Activated CD8-positive, alpha-beta memory T cell treated with anti-CD3 and anti-CD28 coated beads for 36 hours (primary cell): ENCODE measurements around the gene NAP1L5. TPM values are rescaled to one million over a fixed set of nuclear protein-coding genes. Genes with fewer than 3 reads are reported as not detected.

Source experiments
- CTCF ChIA-PET: fragments of 350-600 bp; sonication (Branson Sonifier 250); formaldehyde crosslinking; loops from one replicate; lab custom pipeline; 2021; ENCODE audit warnings: antibody characterized with exemption; lab: Charles Lee
- POLR2A ChIA-PET: fragments of 350-600 bp; sonication (Branson Sonifier 250); formaldehyde crosslinking; loops from one replicate; lab custom pipeline; 2021; ENCODE audit warnings: antibody characterized with exemption; lab: Charles Lee
- total RNA-seq, 2 experiments: library from RNA; stranded (reverse); gene quantifications; one replicate each; pipeline ENCODE4 v1.2.3, GENCODE V29; 2021

The NAP1L5 gene
- total RNA-seq, 2 experiments from 2014 or later, result 4.9 to 6.0 TPM

DNA sequence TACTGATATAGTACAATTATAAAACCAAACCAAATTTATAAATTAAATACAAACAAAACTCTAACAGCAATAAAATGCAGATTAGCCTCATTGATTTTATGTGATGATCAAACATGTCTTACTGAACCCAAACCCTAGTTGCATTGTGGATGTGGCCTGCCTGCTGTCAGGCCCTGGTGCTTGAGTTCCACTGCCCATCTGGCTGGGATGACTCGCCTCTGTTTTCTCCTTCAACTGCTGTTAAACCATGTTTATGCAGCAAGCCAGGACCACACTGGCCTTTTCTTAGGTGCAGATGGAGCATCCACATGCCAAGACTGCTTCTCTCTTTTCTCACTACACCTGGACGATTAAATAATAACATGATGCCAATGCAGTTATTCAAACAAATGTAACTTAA lies 22.6 kb downstream of the NAP1L5 start:
- CTCF ChIA-PET, result interaction anchor here (1.1 kb wide), 1 partner anchor 135 kb away, joined by 3 read pairs; no protein-coding TSS in a partner anchor
- POLR2A ChIA-PET, result no interaction called here

DNA sequence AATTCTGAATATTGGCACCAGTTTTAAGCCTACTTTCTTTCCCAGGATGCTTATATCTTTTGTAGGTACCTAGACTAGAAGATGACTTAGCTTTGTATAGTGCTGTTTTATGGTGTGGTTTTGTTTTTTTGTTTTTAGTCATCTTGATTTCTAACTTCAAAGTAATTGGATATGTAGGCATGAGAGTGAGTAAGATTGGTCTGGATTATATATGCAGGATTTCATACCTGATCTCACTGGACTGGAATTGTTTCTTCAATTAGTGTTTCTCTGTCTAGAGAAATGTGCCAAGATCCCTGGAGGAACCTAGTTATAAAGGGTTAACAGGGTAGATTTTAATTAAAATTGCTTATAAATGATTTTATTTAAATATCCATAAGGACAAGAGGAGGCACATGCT lies 23.1 kb downstream of the NAP1L5 start:
- CTCF ChIA-PET, result interaction anchor here (1.0 kb wide), 1 partner anchor 11 kb away, joined by 3 read pairs; no protein-coding TSS in a partner anchor
- POLR2A ChIA-PET, result no interaction called here

DNA sequence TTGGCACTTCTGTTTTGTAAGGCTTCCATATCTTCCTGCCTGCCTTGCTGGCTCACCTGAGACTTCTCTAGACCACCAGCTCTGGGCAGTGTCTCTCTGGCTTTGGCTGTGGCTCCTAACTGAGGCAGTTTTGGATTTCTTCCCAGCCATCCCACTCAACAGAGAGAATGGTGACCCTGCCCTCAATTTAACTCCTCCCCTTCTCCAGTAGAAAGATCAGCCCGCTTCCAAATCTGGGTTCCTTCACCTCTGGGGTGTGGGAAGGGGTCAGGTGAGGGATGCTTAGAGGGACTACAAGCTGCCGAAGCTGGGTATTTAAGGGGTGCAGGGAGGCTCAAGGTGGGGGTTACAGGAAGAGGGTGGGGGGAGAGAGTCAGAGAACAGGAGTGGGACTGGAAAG lies 23.7 kb downstream of the NAP1L5 start:
- CTCF ChIA-PET, result interaction anchor here (1.0 to 1.9 kb wide), 3 partner anchors 11 to 31 kb away, joined by 3 to 4 read pairs (median 3); no protein-coding TSS in a partner anchor
- POLR2A ChIA-PET, result no interaction called here

DNA sequence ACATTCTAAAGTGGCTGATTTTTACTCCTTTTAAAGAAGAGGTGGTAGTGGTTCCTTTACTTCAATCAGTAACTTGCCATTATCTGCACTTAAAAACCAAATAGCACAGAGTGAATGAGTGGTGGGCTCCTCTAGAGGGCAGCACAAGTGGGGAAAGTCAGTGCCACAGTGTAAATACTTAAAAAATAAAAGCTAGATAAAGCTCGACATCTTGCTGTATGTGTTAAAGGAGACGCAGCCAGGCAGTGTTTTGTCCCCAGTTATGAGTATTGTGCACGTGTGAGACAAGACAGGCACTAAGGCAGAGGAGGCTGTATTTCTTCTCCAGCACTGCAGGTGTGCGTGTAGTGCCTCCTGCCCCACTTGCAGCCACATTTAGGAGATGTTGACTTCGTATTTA lies 24.6 kb downstream of the NAP1L5 start:
- ChIA-PET POLR2A (no interaction called here), CTCF (interaction anchor here (0.5 to 1.9 kb wide), 5 partner anchors 10 to 198 kb away, joined by 3 to 4 read pairs (median 3); no protein-coding TSS in a partner anchor)

DNA sequence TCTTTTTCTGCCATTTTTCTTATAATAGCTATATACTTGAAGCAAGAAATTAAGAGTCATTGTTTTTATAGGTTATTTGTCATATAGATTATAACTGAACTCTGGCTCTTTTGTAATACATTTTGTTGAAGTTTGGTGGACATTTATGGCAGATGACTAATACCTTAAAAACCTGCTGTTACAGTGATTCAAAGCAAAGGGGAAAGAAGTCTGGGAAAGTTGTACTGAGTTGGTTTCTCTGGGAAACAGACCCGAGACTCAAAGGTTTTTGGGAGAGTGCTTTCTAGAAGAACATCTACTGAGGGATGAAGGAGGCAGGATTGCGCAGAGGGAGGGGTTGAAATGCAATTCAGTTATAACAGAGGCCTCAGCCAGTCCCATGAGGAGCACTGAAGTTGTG lies 35.9 kb downstream of the NAP1L5 start:
- CTCF ChIA-PET, result no interaction called here
- POLR2A ChIA-PET, result no interaction called here

DNA sequence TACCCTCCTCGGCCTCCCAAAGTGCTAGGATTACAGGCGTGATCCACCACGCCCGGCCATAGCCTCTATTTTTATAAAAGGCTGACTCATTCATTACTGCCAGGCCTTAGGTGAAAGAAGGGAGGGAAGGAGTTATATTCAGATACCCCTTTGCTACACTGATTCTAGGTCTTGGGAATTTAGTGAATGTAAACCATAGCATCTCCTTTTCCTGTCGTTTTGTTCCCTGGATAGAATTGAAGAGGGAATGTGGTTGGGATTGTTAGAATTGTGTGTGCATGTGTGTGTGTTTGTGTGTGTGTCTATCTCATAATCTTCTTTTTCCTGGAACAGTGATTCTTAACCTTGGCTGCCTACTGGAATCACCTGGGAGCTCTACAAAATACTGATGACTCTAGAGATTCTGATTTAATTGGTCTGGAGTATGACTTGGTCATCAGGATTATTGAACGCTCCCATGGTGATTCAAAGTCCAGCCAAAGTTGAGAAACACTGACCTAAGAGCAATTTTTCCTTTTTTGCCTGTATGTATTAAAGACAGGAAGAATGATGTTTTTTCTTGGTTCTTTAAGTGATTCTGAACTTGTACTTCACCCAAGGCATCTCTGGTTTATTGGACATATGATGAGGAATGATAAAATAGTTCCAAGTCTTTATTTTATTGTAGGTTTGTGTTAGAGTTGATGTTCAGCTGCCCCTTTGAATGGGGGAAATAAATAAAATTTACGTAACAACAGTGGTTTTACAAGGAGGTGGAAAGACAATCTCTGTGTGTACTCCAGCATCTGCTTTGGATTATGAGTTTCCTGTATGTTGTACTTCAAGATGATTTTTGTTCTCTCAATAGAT lies 37.0 kb downstream of the NAP1L5 start:
- ChIA-PET POLR2A (no interaction called here), CTCF (no interaction called here)

DNA sequence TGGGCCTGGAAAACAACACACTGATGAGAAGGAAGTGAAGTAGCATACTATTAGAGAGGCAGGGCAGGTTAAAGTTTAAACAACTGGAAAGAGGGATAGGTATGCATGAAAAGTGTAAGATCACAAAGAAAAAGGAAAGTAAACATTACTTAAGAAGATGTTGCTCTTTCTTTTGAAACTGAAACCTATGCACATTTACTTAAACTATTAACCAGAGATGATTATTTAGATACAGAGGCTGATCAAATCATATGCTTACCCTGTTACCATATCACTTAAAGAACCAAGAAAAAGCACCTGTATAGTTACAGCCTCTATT lies 37.8 kb downstream of the NAP1L5 start:
- ChIA-PET CTCF (interaction anchor here (1.1 to 1.4 kb wide), 3 partner anchors 102 to 134 kb away, joined by 3 to 6 read pairs (median 4); no protein-coding TSS in a partner anchor), POLR2A (no interaction called here)

DNA sequence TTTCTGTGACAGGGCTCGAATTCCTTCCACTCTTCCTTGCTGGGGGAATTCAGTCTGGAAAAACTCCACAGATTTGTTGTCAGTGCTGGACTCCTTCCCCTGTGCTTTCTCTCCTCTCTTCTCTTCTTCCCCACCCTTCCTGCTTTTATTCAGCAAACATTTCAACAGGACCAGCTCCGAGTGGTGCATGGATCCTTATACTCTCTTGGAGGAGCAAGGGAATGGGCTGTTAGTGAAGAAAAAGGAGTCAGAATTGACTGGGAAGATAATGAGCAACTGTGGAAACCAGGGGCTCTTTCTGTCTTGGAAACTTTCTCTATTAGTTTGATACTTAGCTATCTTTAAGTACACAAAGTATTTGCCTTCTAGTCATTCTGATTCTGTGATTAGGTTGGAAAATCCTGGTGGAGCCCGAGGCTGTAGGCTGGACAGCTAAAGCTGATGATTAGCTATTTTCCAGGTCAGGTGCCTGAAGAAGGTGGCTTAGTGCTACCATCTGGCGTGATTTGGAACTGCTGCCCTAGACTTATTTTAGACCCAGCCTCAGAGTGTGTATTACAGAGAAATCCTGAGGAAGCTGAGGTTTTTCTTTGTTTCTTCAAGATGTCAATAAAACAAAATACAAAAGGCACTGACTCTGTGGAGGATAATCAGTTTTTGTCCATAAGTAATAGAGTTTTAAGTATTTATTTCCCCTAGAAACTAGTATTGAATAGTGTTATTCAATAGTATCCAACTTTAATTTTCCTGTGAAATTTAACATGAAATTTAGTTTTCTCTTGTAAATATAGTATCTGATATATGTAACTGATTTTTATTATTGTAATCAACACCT lies 38.4 kb downstream of the NAP1L5 start:
- ChIA-PET CTCF (interaction anchor here (0.9 to 1.4 kb wide), 4 partner anchors 10 to 134 kb away, joined by 3 to 6 read pairs (median 4); no protein-coding TSS in a partner anchor), POLR2A (no interaction called here)

DNA sequence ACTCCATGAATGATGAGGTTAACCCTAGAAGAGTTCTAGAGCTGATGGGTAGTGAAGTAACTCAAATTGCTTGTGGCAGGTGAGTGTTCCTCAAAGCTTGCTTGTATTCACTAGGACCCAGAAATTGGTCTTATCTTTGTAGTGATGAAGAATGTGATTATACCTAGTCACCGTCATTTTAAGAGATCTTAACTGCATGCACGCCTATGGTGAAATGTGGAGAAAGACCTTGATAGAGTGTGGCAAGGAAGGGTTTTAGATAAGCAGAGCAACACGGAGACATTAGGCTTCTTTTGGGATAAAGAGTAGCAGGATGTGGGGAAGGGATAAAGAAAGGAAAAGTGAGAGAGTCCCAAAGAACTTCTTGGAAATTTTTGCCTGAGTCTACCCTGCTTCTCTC lies 42.4 kb downstream of the NAP1L5 start:
- POLR2A ChIA-PET, result no interaction called here

DNA sequence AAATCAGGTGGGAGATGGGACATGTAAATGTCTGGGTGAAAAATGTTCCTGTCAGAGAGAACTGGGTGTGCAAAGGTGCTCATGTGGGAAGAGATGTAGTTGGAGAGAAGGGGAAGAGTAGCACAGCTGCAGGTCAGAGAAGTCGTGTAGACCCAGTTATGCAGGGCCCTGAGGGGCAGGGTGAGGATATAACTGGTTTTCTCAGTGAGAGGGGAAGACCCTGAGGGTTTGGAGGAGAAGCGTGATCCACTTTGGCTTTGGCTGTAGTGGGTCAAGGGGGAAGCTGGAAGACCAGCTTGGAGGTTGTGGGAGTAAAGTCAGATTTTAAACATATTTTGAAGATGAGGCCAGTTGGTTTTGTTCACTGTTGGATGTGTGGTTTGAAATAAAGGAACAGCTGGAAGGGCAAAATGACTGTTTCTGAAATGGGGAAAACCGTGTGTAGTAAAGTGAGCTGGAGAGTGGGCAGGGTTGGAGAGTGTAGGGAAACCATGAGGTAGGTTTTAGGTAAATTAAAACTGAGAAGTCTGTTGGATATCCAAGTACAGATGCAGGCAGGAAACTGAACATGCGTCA lies 44.2 kb downstream of the NAP1L5 start:
- ChIA-PET CTCF (interaction anchor here (1.1 kb wide), 1 partner anchor 114 kb away, joined by 4 read pairs; no protein-coding TSS in a partner anchor), POLR2A (no interaction called here)

More for the DNA sequence above, 42.4 kb downstream of the NAP1L5 start:
- CTCF ChIA-PET, result no interaction called here

DNA sequence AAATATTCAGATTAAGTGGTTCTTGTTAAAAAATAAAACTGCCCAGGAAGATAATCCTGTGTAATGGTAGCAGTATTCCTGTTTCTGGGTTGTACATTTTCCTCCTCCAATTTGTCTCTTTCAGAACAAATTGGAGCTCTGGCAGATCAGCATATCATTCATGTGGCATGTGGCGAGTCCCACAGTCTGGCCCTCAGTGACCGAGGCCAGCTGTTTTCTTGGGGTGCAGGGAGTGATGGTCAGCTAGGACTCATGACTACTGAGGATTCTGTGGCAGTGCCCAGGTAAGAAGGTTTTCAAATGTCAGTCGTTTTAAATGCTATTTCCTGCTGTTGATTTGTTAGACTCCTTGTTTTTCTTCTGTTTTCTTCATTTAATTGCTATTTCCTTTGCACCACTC lies 47.9 kb downstream of the NAP1L5 start:
- CTCF ChIA-PET, result interaction anchor here (1.5 kb wide), 1 partner anchor 110 kb away, joined by 5 read pairs; no protein-coding TSS in a partner anchor
- POLR2A ChIA-PET, result no interaction called here

DNA sequence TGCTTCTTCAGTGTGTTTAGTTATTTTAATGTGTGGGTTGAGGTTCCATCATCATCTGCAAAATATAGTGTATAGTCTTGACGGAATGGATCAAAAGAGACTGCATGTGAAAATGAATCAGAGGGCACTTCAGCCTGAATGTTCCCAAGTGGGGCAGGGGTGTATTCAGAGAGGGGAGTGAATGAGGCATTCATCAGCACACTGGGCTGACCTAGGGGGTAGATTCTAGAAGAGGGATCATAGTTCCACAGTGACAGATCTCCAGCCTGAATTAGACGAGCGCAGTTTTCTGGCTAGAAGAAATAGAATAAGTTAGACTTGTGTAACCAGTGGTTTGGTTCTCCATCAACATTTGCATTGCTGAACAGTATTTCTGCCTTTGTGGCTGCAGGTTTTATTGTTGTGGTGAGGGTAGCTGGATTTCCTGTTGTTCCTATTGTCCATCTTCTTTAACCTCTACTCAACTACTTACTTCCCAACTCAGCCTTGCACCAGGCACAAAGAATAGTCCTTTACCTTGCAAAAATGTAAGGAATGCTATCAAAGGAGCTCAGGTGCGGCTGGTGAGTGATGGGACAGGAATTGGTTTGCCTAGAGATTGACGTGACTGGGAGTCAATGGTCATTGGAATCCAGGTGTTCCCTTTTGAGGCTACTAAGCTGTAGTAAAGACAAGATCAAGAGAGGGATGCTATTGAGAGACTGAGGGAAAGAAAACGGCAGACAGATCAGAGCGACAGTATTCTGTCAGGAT lies 50.9 kb downstream of the NAP1L5 start:
- CTCF ChIA-PET, result no interaction called here
- POLR2A ChIA-PET, result interaction anchor here (1.3 kb wide), 1 partner anchor 54 kb away, joined by 4 read pairs; no protein-coding TSS in a partner anchor

DNA sequence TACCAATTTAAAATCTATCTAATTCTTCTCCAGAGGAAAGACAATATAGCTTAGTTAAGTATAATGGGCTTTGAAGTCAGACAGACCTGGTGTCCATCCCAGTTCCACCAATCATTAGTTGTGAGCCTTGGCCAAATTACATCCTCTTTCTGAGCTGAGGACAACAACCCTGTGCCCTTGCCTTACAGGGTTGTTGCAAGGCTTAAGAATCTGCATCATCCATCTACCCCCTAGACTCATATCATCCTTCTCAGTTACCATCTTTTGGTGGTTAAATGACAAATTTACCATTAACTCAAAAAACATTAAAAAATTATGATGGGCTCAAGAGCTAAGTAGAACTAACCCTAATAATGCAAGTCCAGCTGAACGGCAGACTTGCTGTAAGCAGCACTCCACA lies 51.6 kb downstream of the NAP1L5 start:
- CTCF ChIA-PET, result interaction anchor here (0.6 kb wide), 1 partner anchor 18 kb away, joined by 4 read pairs; no protein-coding TSS in a partner anchor
- POLR2A ChIA-PET, result interaction anchor here (1.3 kb wide), 1 partner anchor 53 kb away, joined by 4 read pairs; no protein-coding TSS in a partner anchor

Other genes starting within 250 kb of the NAP1L5 start
- 1 to 10 TPM; 5.9 to 6.4 TPM for gene HERC5, start 240.7 kb downstream of the NAP1L5 start, total RNA-seq
- 10 to 100 TPM; 61.9 to 68.6 TPM for gene PYURF, start 174.1 kb downstream of the NAP1L5 start, total RNA-seq
- gene HERC3, start 105.3 kb downstream of the NAP1L5 start, total RNA-seq, result 10 to 100 TPM; 27.9 to 28.0 TPM